Fibroblast of pulmonary artery (primary cell): ENCODE results near the gene TBC1D8.

Source experiments
- DNase-seq: peaks from one replicate; pipeline ENCODE4 v3.0.0-alpha.2; 2010; ENCODE audit warnings: low read depth
- H3K4me3 ChIP-seq: replicated peaks from 2 replicates; pipeline ENCODE4 v1.5.1; 2011; ENCODE audit warnings: low read depth, mild to moderate bottlenecking, control low read depth, low read length, moderate library complexity
- CTCF ChIP-seq: IDR thresholded peaks from 2 replicates; pipeline ENCODE4 v1.5.1; 2011; ENCODE audit warnings: mild to moderate bottlenecking, control low read depth, low read length, inconsistent platforms; ENCODE audit errors: missing control alignments

TBC1D8 gene

GRCh38 chr2:101139495-101139894, 11.7 kb downstream of the TBC1D8 start:
- DNase-seq, result no peak
- no peak overlapping the region for H3K4me3 ChIP-seq
- no peak for TF ChIP-seq CTCF

- no peak overlapping the region for H3K4me3 ChIP-seq
- DNase-seq, result no peak
- TF ChIP-seq CTCF, result no peak
Measured at GRCh38 chr2:101135412-101136296, 15.5 kb downstream of the TBC1D8 start.

GRCh38 chr2:101133492-101134100, 17.6 kb downstream of the TBC1D8 start:
- no peak for TF ChIP-seq CTCF
- no peak for DNase-seq

GRCh38 chr2:101132202-101132601, 19.0 kb downstream of the TBC1D8 start:
- H3K4me3 ChIP-seq, result no peak overlapping the region
- no peak for DNase-seq
- TF ChIP-seq CTCF, result no peak

More at GRCh38 chr2:101133492-101134100, 17.6 kb downstream of the TBC1D8 start:
- no peak overlapping the region for H3K4me3 ChIP-seq

- no peak for TF ChIP-seq CTCF
- DNase-seq, result no peak
Measured at GRCh38 chr2:101130081-101130480, 21.1 kb downstream of the TBC1D8 start.

GRCh38 chr2:101127319-101128056, 23.7 kb downstream of the TBC1D8 start:
- TF ChIP-seq CTCF, result no peak
- no peak for DNase-seq
- no peak overlapping the region for H3K4me3 ChIP-seq

More at GRCh38 chr2:101130081-101130480, 21.1 kb downstream of the TBC1D8 start:
- H3K4me3 ChIP-seq, result no peak overlapping the region
